Kidney (tissue), 14 donors: ENCODE measurements around the gene UTS2B. TPM values are rescaled to one million over a fixed set of nuclear protein-coding genes. Genes with fewer than 3 reads are reported as not detected.
A peak's percentile ranks its signal among the peaks of the same experiment; 100 is the strongest.

Source experiments
- DNase-seq, 5 donors: peaks; one replicate each; pipeline ENCODE4 v3.0.0-alpha.2; 2013 to 2020
- FAIRE-seq: peaks from 2 replicates; lab custom pipeline; 2012; peaks lifted over from hg19 to GRCh38; lab: Jason Lieb, UNC
- H3K27ac ChIP-seq, 2 donors: one replicate each; pipeline ENCODE4 v1.7.0; 2013; ENCODE audit warnings: low read depth in 2 of 2, low read length in 2 of 2, inconsistent platforms in 1 of 2
- H3K27me3 ChIP-seq: one replicate; pipeline ENCODE4 v1.7.1; 2013; ENCODE audit warnings: low read length, inconsistent platforms; ENCODE audit not compliant: control insufficient read depth, insufficient read depth
- H3K36me3 ChIP-seq, 3 donors: one replicate each; pipeline versions ENCODE4 v1.7.0 to v1.7.1; 2013; ENCODE audit warnings: low read length in 3 of 3, control low read depth in 1 of 3, inconsistent platforms in 1 of 3; ENCODE audit not compliant: insufficient read depth in 3 of 3, control insufficient read depth in 2 of 3
- H3K4me1 ChIP-seq, 3 donors: one replicate each; pipeline versions ENCODE4 v1.7.0 to v1.7.1; 2013; ENCODE audit warnings: low read length in 3 of 3, inconsistent platforms in 1 of 3, low read depth in 1 of 3; ENCODE audit not compliant: control insufficient read depth in 2 of 3, insufficient read depth in 2 of 3
- H3K4me3 ChIP-seq, 3 donors: one replicate each; pipeline versions ENCODE4 v1.7.0 to v1.8.1; 2013; ENCODE audit warnings: low read length in 3 of 3, control low read depth in 1 of 3, inconsistent platforms in 1 of 3
- H3K9ac ChIP-seq, 3 donors: one replicate each; pipeline versions ENCODE4 v1.7.0 to v1.7.1; 2013; ENCODE audit warnings: low read length in 3 of 3, control low read depth in 1 of 3, inconsistent platforms in 1 of 3
- H3K9me3 ChIP-seq, 3 donors: one replicate each; pipeline versions ENCODE4 v1.7.0 to v1.7.1; 2013; ENCODE audit warnings: low read length in 3 of 3, control low read depth in 1 of 3, inconsistent platforms in 1 of 3; ENCODE audit not compliant: control insufficient read depth in 2 of 3, insufficient read depth in 1 of 3
- intact Hi-C: fragments of 100-400 bp; cut with DNase I; formaldehyde crosslinking; loops from one replicate; pipeline ENCODE4 v1.11.1; 2022
- polyA plus RNA-seq: library from polyadenylated mRNA; stranded (reverse); fragments of 350-450 nt; fragmentation: Illumina TruSeq; extraction: RNeasy Lipid Tissue Mini Kit (QIAGEN cat#74804); gene quantifications from one replicate; pipeline ENCODE4 v1.2.3, GENCODE V29; 2014; ENCODE audit warnings: low read depth, low replicate concordance; ENCODE audit not compliant: insufficient read depth
- total RNA-seq: library from RNA; stranded (reverse); fragmentation: NEBNext Ultra II Directional; extraction: Animal tissue kit (Norgen Biotek cat#: 25700); gene quantifications from one replicate; pipeline ENCODE4 v1.2.1, GENCODE V29; 2021
- TF ChIP-seq, protein P1 (sequence below): IDR thresholded peaks from 3 replicates; pipeline ENCODE4 v1.5.1; 2012; ENCODE audit warnings: mild to moderate bottlenecking, moderate library complexity, borderline replicate concordance; ENCODE audit not compliant: insufficient read depth; ENCODE audit errors: extremely low read depth
- donor health status: control.
- donor health status: control.
- donor health status: control.
- donor health status: control.
- donor health status: control.
- donor health status: DM: yes; HTN: yes; CAD: no.
- donor health status: Normal renal cell carcinoma (clear cell type).

UTS2B gene
- total and polyA plus RNA-seq, 2 donors from 2014 or later: 0.41 TPM; not detected in 1

DNA sequence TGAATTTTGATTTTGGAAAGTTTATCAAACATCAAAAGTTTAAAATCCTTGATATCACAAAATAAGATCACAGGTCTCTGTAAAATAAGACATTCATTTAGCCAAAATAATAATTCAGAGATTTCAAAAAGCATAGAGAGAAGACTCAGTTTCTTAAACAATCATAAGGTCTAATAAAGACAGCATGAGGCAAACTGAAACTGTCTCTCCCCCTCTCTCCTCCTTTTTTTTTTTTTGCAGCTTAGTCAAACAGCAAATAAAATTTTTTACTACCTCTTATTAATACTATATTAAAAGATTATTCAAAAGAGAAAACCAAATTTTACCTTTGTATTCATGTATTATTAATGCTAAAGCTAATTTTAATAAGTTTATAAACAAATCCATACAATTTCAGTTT, 73.9 kb downstream of the UTS2B start:
- intact Hi-C loops: no loop called here
- no peaks in the 10 kb centered on the region for H3K27me3 ChIP-seq
- H3K9me3 ChIP-seq: no peaks in the 10 kb centered on the region
- H3K36me3 ChIP-seq: no peaks in the 10 kb centered on the region
- TF ChIP-seq, protein P1, sequence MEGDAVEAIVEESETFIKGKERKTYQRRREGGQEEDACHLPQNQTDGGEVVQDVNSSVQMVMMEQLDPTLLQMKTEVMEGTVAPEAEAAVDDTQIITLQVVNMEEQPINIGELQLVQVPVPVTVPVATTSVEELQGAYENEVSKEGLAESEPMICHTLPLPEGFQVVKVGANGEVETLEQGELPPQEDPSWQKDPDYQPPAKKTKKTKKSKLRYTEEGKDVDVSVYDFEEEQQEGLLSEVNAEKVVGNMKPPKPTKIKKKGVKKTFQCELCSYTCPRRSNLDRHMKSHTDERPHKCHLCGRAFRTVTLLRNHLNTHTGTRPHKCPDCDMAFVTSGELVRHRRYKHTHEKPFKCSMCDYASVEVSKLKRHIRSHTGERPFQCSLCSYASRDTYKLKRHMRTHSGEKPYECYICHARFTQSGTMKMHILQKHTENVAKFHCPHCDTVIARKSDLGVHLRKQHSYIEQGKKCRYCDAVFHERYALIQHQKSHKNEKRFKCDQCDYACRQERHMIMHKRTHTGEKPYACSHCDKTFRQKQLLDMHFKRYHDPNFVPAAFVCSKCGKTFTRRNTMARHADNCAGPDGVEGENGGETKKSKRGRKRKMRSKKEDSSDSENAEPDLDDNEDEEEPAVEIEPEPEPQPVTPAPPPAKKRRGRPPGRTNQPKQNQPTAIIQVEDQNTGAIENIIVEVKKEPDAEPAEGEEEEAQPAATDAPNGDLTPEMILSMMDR: no peak
- no peaks in the 10 kb centered on the region for H3K4me1 ChIP-seq
- DNase-seq (no peak), FAIRE-seq (peak; percentile 73)
- no peak overlapping the region for H3K27ac ChIP-seq
- H3K4me3 ChIP-seq: no peak overlapping the region
- no peak overlapping the region for H3K9ac ChIP-seq

DNA sequence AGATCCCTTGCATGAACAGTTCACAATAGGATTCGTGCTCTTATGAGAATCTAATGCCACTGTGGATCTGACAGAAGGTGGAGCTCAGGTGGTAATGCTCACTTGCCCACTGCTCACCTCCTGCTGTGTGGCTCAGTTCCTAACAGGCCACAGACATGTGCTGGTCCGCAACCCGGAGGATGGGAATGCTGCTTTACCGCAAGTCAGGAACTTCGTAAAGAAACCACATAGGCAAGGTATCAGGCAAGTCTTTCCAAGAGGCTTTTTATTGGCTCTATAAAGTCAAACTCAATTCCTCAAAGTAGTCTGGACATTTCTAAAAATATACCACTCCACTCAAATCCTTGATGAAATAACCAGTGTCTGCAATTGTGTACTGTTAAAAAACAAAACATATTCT, 75.2 kb downstream of the UTS2B start:
- Histone ChIP-seq H3K4me1 (no peaks in the 10 kb centered on the region), H3K9me3 (no peaks in the 10 kb centered on the region), H3K27ac (no peak overlapping the region), H3K27me3 (no peaks in the 10 kb centered on the region), H3K36me3 (no peaks in the 10 kb centered on the region), H3K4me3 (no peak overlapping the region), H3K9ac (no peak overlapping the region)
- intact Hi-C loops: no loop called here
- no peak for DNase-seq
- TF ChIP-seq, protein P1: no peak
- FAIRE-seq: no peak

DNA sequence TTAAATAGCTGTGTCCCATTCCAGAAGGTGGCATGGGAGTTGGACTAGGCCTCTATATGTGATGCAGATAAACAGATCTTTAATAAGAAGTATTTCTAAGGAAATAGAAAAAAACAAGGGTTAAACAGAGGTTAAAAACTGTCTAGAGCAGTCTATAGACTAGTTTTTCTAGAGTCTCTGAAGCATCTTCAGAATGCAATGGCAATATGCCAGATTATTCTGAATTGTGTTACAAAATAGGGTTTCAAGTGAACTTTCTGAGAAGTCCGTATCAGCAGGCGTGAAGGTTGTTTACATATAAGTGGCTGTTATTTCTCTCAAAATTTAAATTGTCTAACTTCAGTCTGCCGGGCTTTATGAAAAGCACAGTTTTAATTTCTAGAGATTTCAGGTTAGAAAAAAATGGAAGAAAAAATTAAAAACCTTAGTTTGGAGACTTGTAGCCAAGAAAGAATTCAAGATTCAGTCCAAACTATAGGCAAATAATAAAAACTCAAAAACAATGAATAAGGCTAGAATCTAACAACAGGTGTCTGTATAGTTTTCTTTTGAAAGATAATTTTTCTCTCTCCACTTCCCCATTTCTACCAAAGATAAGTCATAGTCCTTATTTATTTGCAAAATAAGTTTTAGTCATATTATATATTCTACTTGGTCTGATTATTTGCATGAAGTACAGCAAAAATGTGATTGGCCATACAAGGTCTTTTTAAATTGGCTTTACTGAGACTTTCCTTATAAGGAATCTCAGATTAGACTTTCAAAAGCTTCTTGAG, 76.0 kb downstream of the UTS2B start:
- Histone ChIP-seq H3K27ac (no peak overlapping the region), H3K27me3 (no peaks in the 10 kb centered on the region), H3K36me3 (no peaks in the 10 kb centered on the region), H3K9me3 (no peaks in the 10 kb centered on the region), H3K4me3 (no peak overlapping the region), H3K9ac (no peak overlapping the region), H3K4me1 (no peaks in the 10 kb centered on the region)
- intact Hi-C loops: no loop called here
- DNase-seq (no peak), FAIRE-seq (no peak)
- TF ChIP-seq, protein P1: no peak
